ENCODE results near the gene GNA14.
"Not testable (repeated sequence)": the region's sequence is repeated elsewhere in the genome, so short reads cannot be mapped to it uniquely, and the experiment has no call there.

GNA14 gene

GRCh38 chr9:77531400-77531799 is 116.7 kb downstream of the GNA14 start:
- no peak for DNase-seq

DNA sequence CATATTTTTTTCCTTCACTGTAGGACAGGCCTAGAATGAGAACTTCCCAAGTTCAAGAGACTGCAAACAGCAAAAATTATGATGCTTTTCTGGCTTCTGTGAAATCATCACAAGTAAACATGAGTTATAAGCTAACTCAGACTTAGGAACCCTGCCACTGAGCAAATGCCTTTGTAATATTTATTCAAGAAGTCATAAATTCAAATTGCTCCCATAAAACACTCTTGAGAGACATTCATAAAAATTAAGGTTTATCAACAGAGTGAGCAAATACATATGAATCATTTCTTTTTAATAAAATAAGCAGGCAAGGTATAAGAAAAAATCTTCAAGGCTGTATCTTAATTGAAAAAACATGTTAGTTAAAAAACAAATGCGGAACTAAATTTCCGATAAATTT is 124.2 kb downstream of the GNA14 start:
- no peak for DNase-seq

GRCh38 chr9:77521091-77521490 is 127.0 kb downstream of the GNA14 start:
- DNase-seq = no peak

GRCh38 chr9:77518688-77519087 is 129.4 kb downstream of the GNA14 start:
- DNase-seq = no peak

DNA sequence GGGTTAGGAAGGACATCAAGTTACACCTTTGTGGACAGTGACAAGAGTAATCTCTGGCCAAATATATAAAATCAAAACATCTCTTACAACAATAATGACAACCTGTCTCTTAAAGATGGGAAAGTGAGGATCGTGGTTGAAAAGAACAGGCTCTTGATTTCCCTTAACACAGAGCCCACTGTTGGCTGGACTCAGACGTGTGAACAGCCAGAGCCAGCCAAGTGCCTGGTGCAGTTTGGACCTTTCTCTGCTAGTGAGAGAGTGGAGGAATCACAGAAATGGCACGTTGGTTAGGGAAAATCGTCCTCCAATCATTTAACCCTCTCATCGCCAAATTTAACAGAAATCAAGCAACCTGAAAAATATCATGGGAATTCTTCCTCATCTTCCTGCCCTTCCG is 131.3 kb downstream of the GNA14 start:
- DNase-seq = no peak

- DNase-seq = no peak
Measured at GRCh38 chr9:77514886-77515711, 133.0 kb downstream of the GNA14 start.

- DNase-seq = no peak
Measured at GRCh38 chr9:77513457-77513856, 134.7 kb downstream of the GNA14 start.

- no peak for DNase-seq
Measured at GRCh38 chr9:77512876-77513275, 135.2 kb downstream of the GNA14 start.

DNA sequence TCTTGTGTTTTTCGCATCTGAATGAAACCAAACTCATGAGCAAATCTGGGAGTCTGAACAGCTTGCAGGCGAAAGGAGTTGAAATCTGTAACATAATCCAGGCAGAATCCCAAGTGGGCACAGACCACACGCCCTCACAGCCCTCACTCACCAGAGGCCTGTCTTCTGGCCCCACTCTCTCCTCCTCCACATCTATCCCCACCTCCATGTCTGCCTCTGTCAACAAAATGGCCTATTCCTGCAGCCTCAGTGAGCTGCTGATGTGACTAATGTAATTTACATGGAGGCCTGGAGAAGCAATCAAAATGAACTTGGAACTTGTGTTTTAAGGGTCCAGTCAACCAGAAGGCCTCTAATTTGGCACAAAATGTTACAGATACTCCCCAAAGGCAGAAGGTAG is 136.6 kb downstream of the GNA14 start:
- no peak for DNase-seq

GRCh38 chr9:77510666-77511065 is 137.5 kb downstream of the GNA14 start:
- no peak for DNase-seq

DNA sequence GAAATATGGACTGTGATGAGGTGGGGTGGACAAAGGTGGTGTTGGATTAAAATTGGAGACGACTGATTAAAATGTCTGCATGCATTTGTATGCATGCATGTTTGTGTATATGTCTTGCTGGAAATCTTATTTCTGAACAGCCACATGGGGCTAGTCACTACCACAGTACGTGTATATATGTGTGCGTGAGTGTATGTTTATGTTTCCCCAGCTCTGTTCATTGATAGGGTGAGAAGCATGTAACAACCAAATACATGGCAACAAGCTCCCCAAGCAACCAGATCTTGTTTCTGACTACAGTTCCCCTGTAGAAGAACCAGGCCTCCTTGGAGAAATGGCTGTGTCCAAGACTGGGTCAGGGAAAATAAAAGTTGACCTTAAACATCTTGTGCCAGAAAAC is 139.7 kb downstream of the GNA14 start:
- no peak for DNase-seq

DNA sequence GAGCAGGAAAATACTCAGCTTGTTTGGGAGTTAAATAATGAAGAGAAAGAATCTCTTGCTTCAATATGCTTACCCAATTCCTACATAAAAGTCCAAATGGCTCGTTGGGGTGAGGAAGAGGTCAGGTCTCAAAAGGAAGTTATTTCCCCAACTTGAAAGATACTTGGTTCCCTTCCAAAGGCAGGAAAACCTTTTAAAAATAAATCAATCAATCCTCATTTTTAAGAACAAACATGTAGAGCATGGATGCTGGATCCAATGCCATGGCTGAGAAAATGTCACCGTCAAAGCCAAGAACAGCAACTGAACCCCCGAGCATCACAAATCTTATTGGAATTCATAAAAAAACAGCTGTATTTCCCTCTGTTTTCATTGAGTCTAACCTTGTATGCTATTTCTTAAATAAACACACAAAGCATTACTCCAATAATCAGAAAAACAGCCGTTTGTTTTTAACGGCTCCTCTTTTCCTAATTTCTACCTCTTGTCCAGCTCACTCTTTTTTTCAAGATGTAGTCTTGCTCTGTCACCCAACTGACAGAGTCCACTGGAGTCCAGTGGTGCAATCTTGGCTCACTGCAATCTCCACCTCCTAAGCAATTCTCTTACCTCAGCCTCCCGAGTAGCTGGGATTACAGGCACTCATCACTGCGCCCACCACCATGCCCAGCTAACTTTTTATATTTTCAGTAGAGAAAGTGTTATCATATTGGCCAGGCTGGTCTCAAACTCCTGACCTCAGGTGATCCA is 140.7 kb downstream of the GNA14 start:
- DNase-seq = no peak

DNA sequence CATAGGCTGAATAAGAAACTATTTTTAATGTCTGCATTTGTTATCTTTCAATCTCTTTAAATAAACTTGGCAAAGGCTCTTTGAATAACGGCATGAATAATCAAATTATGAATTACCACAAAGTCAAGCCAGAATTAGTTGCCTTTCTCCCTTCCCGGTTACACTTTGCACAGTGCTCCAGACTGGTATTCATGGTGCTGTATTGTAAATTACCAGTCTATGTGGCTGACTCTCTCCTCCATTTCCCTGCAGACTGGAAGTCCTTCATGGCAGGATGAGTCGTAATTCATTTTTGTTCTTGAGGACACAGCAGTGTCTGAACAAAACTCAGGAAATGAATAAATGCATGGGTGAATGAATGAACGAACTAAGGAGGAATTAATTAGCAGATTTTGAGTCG is 142.9 kb downstream of the GNA14 start:
- DNase-seq = no peak

DNA sequence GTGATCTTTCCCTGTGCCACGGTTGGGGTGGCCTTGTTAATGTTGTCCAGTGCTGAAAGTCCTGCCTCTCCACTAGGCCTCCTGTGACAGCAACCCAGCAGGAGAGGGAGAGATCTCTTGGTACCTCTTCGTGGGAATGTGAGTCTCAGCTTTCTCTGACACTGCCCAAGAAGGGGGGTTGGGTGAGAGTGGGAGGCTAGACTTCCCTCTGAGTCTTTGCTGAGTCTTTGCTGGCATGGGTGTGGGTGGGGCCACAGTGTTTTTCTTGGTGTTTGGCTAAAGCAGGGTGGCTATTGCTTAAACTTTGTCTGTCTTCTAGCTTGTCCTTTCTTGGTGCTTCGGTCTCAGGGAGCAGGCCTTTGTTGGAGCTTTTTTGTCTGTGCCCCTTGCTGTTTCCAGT is 145.6 kb downstream of the GNA14 start:
- no peak for DNase-seq

DNA sequence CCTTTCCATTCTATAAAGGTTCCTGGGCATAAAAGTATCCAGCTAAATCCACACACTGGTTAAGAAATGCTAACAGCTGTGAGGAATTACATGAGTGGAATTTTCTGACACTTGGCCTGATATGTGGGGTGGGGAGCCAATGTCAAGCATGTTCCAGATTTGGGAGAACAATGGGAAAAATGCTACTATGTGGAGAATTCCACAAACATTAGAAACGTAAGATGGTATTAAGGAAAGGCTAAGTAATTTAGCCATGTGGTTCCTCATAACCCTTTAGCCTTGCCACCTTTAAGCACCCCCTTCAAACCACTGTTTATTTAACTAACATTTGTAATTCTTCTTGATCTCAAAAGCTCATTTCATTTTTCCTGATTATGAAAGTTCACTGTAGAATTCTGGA is 149.2 kb downstream of the GNA14 start:
- no peak for DNase-seq

DNA sequence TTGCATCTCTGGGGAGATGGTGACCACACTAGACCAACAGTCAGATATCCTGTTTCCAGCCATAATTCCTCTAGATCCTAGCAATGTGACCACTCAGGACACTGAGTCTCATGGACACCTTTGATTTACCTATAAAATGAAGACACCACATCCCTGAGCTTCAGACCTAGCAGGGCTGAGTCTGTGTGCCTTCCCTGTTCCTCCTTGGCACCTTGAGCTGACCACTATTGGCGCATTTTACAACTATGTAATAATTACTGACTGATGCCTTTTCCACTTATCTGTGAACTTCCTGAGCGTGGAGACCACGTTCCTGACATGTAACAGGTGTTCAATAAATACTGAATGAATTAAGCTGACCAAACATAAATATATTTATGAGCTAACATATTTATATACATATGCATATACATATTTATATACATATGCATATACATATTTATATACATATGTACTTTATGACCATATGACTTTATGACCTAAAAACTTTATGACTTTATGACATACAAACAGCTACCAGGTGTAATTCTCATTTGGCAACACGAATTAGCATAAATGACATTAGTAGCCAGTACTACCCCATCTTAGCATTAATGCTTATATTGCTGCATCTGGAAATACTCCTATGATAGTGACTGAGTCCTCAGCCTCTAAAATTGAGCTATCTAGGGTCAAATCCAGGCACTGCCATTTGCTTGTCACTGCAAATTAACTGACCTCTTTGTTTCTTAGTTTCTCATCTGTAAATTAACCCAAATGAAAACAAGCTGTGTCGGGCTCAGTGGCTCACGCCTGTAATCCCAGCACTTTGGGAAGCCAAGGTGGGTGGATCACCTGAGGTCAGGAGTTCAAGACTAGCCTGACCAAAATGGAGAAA is 150.6 kb downstream of the GNA14 start:
- DNase-seq = no peak

DNA sequence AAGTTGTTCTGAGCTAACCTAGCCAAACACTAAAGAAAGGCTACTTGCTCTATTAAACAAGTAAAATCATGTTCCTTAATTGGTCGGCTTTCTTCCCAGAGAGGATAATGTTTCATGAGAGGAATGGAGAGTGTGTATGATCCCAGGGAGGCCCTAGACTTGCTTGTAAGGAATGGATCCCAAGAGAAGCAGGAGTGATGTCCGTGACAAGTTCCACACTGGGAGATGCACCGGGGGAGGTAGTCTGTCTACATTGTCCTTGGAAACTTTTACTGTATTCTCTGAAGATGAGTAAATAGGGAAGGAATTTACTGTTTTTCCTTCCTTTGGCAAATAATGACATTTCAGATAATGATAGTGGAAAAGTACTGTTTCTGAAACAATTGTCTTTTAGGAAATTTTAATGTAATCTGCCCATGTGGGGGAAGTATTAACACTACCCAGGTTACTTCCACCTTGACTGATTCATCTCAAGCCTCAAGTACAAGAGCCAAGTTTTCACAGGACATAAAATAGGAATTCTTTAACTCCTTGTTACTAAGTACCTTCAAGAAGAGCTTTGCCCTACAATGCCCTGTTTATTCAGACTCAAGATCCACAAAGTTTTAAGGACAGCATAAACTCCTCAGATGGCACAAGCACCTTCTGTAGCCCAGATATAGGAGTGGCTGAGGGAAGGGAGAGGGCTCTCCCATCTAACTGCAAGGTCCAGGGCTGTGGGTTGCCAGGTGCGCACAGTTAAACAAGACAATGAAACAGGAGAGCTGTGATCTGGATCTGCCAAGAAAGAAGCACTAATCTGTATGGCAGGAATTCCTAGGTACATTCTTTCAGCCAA is 152.1 kb downstream of the GNA14 start:
- DNase-seq = no peak

GRCh38 chr9:77490279-77490678 is 157.8 kb downstream of the GNA14 start:
- not testable (repeated sequence) for DNase-seq

DNA sequence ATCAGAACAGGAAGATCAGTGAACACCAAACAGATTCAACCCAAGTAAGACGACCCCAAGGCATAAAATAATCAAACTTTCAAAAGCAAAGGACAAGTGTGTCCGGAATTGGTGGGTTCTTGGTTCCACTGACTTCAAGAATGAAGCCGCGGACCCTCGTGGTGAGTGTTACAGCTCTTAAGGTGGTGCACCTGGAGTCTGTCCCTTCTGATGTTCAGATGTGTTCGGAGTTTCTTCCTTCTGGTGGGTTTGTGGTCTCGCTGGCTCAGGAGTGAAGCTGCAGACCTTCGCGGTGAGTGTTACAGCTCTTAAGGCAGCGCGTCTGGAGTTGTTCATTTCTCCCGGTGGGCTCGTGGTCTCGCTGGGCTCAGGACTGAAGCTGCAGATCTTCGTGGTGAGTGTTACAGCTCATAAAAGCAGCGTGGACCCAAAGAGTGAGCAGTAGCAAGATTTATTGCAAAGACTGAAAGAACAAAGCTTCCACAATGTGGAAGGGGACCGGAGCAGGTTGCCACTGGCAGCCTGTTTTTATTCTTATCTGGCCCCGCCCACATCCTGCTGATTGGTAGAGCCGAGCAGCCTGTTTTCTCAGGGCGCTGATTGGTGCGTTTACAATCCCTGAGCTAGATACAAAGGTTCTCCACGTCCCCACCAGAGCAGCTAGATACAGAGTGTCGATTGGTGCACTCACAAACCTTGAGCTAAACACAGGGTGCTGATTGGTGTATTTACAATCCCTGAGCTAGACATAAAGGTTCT is 158.5 kb downstream of the GNA14 start:
- not testable (repeated sequence) for DNase-seq

DNA sequence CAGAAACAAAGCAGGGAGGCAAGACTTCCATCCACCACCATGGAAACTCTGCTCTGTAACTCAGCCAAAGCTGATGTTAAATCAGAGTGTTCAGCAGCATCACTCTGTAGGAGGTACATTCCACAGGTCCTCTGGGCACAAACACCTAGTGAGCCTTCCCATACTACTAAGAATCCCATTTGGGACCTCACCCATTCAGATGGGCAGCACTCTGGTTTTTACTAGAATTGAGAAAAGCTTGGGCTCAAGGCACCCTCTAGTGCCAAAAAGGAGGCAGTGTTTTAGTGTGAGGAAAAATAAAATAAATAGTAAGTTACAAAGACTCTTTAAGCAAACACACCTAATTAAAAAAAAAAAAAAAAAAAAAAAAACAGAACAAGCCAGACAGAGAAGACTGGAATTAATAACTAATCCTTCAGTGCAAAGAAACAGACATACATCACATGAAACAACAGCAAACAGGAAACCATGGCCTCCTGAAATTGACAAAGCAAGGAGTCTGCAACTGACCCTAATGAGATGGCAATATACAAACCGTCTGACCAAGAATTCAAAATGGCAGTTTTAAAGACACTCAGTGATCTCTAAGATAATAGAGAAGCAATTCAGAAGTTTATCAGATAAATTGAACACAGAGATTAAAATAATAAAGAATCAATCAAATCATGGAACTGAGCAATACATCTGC is 159.5 kb downstream of the GNA14 start:
- DNase-seq = no peak

- DNase-seq = no peak
Measured at GRCh38 chr9:77486968-77487367, 161.2 kb downstream of the GNA14 start.
